H9 (cell line): Measurements from ENCODE around the gene CAPN5. TPM values are rescaled to one million over a fixed set of nuclear protein-coding genes. Genes with fewer than 3 reads are reported as not detected.

ENCODE experiments used
- DNase-seq: peaks from one replicate; pipeline ENCODE4 v3.0.0-alpha.2; 2017
- H2AFZ ChIP-seq: one replicate; pipeline ENCODE4 v1.6.1; 2013; ENCODE audit warnings: mild to moderate bottlenecking, low read length, control low read depth, moderate library complexity
- H2AK5ac ChIP-seq: 2 replicates; pipeline ENCODE4 v1.6.1; 2013; ENCODE audit warnings: low read length, control low read depth, mixed read lengths; ENCODE audit not compliant: insufficient read length
- H2BK120ac ChIP-seq: one replicate; pipeline ENCODE4 v1.6.1; 2013; ENCODE audit warnings: low read depth, mild to moderate bottlenecking, low read length, control low read depth, inconsistent platforms; ENCODE audit not compliant: poor library complexity, severe bottlenecking
- H2BK12ac ChIP-seq: 2 replicates; pipeline ENCODE4 v1.6.1; 2013; ENCODE audit warnings: low read length, control low read depth, mixed read lengths, low read depth; ENCODE audit not compliant: insufficient read length
- H2BK15ac ChIP-seq: 2 replicates; pipeline ENCODE4 v1.6.1; 2013; ENCODE audit warnings: low read depth, low read length, control low read depth
- H2BK20ac ChIP-seq: one replicate; pipeline ENCODE4 v1.6.1; 2013; ENCODE audit warnings: low read depth, mild to moderate bottlenecking, low read length, control low read depth, inconsistent platforms; ENCODE audit not compliant: poor library complexity, severe bottlenecking
- H2BK5ac ChIP-seq: 2 replicates; pipeline ENCODE4 v1.6.1; 2013; ENCODE audit warnings: low read length, control low read depth, mixed read lengths; ENCODE audit not compliant: insufficient read length
- H3K14ac ChIP-seq: 2 replicates; pipeline ENCODE4 v1.6.1; 2013; ENCODE audit warnings: low read length, control low read depth; ENCODE audit not compliant: insufficient read depth
- H3K18ac ChIP-seq: 2 replicates; pipeline ENCODE4 v1.6.1; 2013; ENCODE audit warnings: low read depth, mild to moderate bottlenecking, mixed read lengths, low read length, control low read depth; ENCODE audit not compliant: insufficient read length
- H3K23ac ChIP-seq: 2 replicates; pipeline ENCODE4 v1.6.1; 2013; ENCODE audit warnings: low read length, control low read depth, mixed read lengths, low read depth; ENCODE audit not compliant: insufficient read length
- H3K23me2 ChIP-seq: 2 replicates; pipeline ENCODE4 v1.6.1; 2013; ENCODE audit warnings: low read depth, mild to moderate bottlenecking, mixed read lengths, low read length, control low read depth; ENCODE audit not compliant: insufficient read length, poor library complexity, severe bottlenecking
- H3K27ac ChIP-seq: 2 replicates; pipeline ENCODE4 v1.5.1; 2013; ENCODE audit warnings: low read length, control low read depth, mixed read lengths, low read depth; ENCODE audit not compliant: insufficient read length
- H3K27me3 ChIP-seq: 2 replicates; pipeline ENCODE4 v1.6.1; 2013; ENCODE audit warnings: low read length, control low read depth, inconsistent platforms; ENCODE audit not compliant: insufficient read depth
- H3K4ac ChIP-seq: 2 replicates; pipeline ENCODE4 v1.6.1; 2013; ENCODE audit warnings: low read depth, mild to moderate bottlenecking, control low read depth, inconsistent platforms, low read length, moderate library complexity
- H3K4me1 ChIP-seq: 2 replicates; pipeline ENCODE4 v1.6.1; 2013; ENCODE audit warnings: low read length, control low read depth, inconsistent platforms; ENCODE audit not compliant: insufficient read depth
- H3K4me2 ChIP-seq: 2 replicates; pipeline ENCODE4 v1.6.1; 2013; ENCODE audit warnings: low read length, control low read depth, mixed read lengths; ENCODE audit not compliant: insufficient read length, insufficient read depth
- H3K56ac ChIP-seq: 2 replicates; pipeline ENCODE4 v1.6.1; 2013; ENCODE audit warnings: low read depth, mild to moderate bottlenecking, mixed read lengths, low read length, control low read depth; ENCODE audit not compliant: insufficient read length
- H3K79me1 ChIP-seq: 2 replicates; pipeline ENCODE4 v1.6.1; 2013; ENCODE audit warnings: low read depth, mild to moderate bottlenecking, moderate library complexity, low read length, control low read depth, inconsistent platforms; ENCODE audit not compliant: insufficient read depth, poor library complexity, severe bottlenecking
- H3K79me2 ChIP-seq: 2 replicates; pipeline ENCODE4 v1.6.1; 2013; ENCODE audit warnings: low read length, control low read depth, inconsistent platforms; ENCODE audit not compliant: insufficient read depth
- H3K9ac ChIP-seq: 2 replicates; pipeline ENCODE4 v1.6.1; 2013; ENCODE audit warnings: low read length, control low read depth, mixed read lengths; ENCODE audit not compliant: insufficient read length; ENCODE audit errors: extremely low read depth
- H3K9me3 ChIP-seq: one replicate; pipeline ENCODE4 v1.6.1; 2013; ENCODE audit warnings: low read depth, low read length, inconsistent platforms; ENCODE audit not compliant: control insufficient read depth
- H3T11ph ChIP-seq: one replicate; pipeline ENCODE4 v1.6.1; 2013; ENCODE audit warnings: mild to moderate bottlenecking, low read length, control low read depth, inconsistent platforms
- H4K20me1 ChIP-seq: one replicate; pipeline ENCODE4 v1.6.1; 2013; ENCODE audit not compliant: control insufficient read depth, insufficient read length, insufficient read depth
- H4K5ac ChIP-seq: 2 replicates; pipeline ENCODE4 v1.6.1; 2013; ENCODE audit warnings: low read depth, mild to moderate bottlenecking, mixed read lengths, low read length, control low read depth; ENCODE audit not compliant: insufficient read length
- H4K8ac ChIP-seq: replicated peaks from 2 replicates; pipeline ENCODE4 v1.6.1; 2013; ENCODE audit warnings: low read length, control low read depth, mixed read lengths, low read depth; ENCODE audit not compliant: insufficient read length
- H4K91ac ChIP-seq: 2 replicates; pipeline ENCODE4 v1.6.1; 2013; ENCODE audit warnings: low read depth, mild to moderate bottlenecking, moderate library complexity, mixed read lengths, low read length, control low read depth; ENCODE audit not compliant: insufficient read length
- H3K27ac Mint-ChIP-seq, 3 experiments: 2 replicates in 2 of 3; 3 replicates in 1 of 3; pipeline ENCODE4 v1.8.0; 2020 to 2021; ENCODE audit warnings: mixed read lengths in 3 of 3, mild to moderate bottlenecking in 1 of 3, moderate library complexity in 1 of 3
- H3K27me3 Mint-ChIP-seq: 2 replicates; pipeline ENCODE4 v1.8.0; 2021; ENCODE audit warnings: low read depth, mild to moderate bottlenecking, moderate library complexity, mixed read lengths
- H3K36me3 Mint-ChIP-seq, 3 experiments: 2 replicates in 2 of 3; 3 replicates in 1 of 3; pipeline ENCODE4 v1.8.0; 2020 to 2021; ENCODE audit warnings: low read depth in 3 of 3, mixed read lengths in 3 of 3; ENCODE audit not compliant: insufficient read depth in 1 of 3
- H3K4me1 Mint-ChIP-seq, 2 experiments: 2 replicates each; pipeline ENCODE4 v1.8.0; 2020; ENCODE audit warnings: mixed read lengths in 2 of 2
- H3K4me3 Mint-ChIP-seq, 2 experiments: 2 replicates in 1 of 2; 3 replicates in 1 of 2; pipeline ENCODE4 v1.8.0; 2020 to 2021; ENCODE audit warnings: mild to moderate bottlenecking in 2 of 2, mixed read lengths in 2 of 2, moderate library complexity in 1 of 2
- H3K9me3 Mint-ChIP-seq, 2 experiments: 2 replicates in 1 of 2; 3 replicates in 1 of 2; pipeline ENCODE4 v1.8.0; 2020; ENCODE audit warnings: mild to moderate bottlenecking in 2 of 2, mixed read lengths in 2 of 2, moderate library complexity in 1 of 2
- WGBS: extraction: QIAGEN DNeasy Blood & Tissue Kit; methylation state at CpG from one replicate; pipeline ENCODE4 v1.1.7; 2013; ENCODE audit warnings: missing lambda C conversion rate, low lambda C conversion rate, mixed read lengths; ENCODE audit not compliant: insufficient read length; ENCODE audit errors: extremely low coverage; 5-methylcytosine and 5-hydroxymethylcytosine counted together
- total RNA-seq: library from RNA; stranded (reverse); gene quantifications from 2 replicates; pipeline ENCODE4 v1.2.1, GENCODE V29; 2021
- TF ChIP-seq, protein P1 (sequence below): fragments of 200-600 bp; sonication (generic); conservative IDR thresholded peaks from 3 replicates; pipeline ENCODE4 v1.8.0; 2021; ENCODE audit warnings: antibody characterized with exemption, mild to moderate bottlenecking

Gene CAPN5
- total RNA-seq, 1 experiment from 2014 or later, result 16.7 TPM

DNA sequence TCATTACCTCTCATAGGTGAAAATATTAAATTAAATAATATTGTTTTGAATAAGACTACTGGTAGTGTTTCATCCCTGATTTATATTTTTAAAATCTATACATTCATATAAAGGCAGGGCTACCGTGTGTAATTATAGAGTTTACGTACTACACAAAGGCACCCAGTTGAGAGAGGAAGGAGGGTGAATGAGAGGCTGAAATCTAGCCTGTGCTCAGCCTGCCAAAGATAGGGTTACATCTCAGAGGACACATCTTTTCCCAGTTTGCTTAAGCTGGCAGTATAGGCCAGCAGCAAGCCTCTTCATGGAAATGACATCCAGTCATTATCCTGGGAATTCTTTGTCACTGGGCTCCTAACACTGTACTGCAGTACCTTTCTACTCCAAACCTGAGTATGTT is 40.0 kb upstream of the CAPN5 start:
- Histone ChIP-seq H4K5ac (no peak overlapping the region), H4K8ac (no peak overlapping the region), H3K4me1 (no peaks in the 10 kb centered on the region; the same call in 1 of the 2 replicates), H2BK12ac (no peak overlapping the region), H2BK5ac (no peak overlapping the region), H3K14ac (no peak overlapping the region), H2BK15ac (no peak overlapping the region), H3K27me3 (no peaks in the 10 kb centered on the region; the same call in 1 of the 2 replicates), H3K4ac (no peak overlapping the region), H2BK120ac (no peak overlapping the region), H3K23me2 (no peaks in the 10 kb centered on the region), H3K4me2 (no peak overlapping the region), H3K79me2 (no peaks in the 10 kb centered on the region), H3K18ac (no peak overlapping the region), H3K56ac (no peak overlapping the region), H3K9ac (no peak overlapping the region), H3K79me1 (no peaks in the 10 kb centered on the region), H3K27ac (no peak overlapping the region), H3T11ph (no peak overlapping the region), H4K20me1 (no peaks in the 10 kb centered on the region), H2AK5ac (no peak overlapping the region), H2AFZ (no peak overlapping the region), H3K9me3 (no peaks in the 10 kb centered on the region), H4K91ac (no peak overlapping the region), H3K23ac (no peak overlapping the region), H2BK20ac (no peak overlapping the region)
- Mint-ChIP-seq H3K27ac (no peak overlapping the region), H3K4me1 (peaks cover 4 to 11% of the 10 kb centered on the region in 2 experiments; a peak in 3 of 4 replicates), H3K4me3 (no peak overlapping the region), H3K27me3 (peaks cover 10% of the 10 kb centered on the region), H3K36me3 (no peaks in the 10 kb centered on the region), H3K9me3 (no peaks in the 10 kb centered on the region; a peak in 1 of 5 replicates)
- no CpG with 5 or more reads among the region's 2 CpGs for WGBS
- TF ChIP-seq, protein P1, sequence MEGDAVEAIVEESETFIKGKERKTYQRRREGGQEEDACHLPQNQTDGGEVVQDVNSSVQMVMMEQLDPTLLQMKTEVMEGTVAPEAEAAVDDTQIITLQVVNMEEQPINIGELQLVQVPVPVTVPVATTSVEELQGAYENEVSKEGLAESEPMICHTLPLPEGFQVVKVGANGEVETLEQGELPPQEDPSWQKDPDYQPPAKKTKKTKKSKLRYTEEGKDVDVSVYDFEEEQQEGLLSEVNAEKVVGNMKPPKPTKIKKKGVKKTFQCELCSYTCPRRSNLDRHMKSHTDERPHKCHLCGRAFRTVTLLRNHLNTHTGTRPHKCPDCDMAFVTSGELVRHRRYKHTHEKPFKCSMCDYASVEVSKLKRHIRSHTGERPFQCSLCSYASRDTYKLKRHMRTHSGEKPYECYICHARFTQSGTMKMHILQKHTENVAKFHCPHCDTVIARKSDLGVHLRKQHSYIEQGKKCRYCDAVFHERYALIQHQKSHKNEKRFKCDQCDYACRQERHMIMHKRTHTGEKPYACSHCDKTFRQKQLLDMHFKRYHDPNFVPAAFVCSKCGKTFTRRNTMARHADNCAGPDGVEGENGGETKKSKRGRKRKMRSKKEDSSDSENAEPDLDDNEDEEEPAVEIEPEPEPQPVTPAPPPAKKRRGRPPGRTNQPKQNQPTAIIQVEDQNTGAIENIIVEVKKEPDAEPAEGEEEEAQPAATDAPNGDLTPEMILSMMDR, result no peak
- no peak for DNase-seq
